ENCODE measurements around the gene S100A7. TPM values are rescaled to one million over a fixed set of nuclear protein-coding genes. Genes with fewer than 3 reads are reported as not detected.

Gene S100A7
- total and polyA plus RNA-seq, 2 of the 8 experiments (the other 6 are each of a cell fraction or from before 2014, with no cell fraction given) = not detected

GRCh38 chr1:153441238-153441755 lies 19.2 kb downstream of the S100A7 start:
- no peak overlapping the region for H2BK12ac ChIP-seq (ENCODE audit: low read depth, low read length)
- no peak overlapping the region for H3K4me2 ChIP-seq (ENCODE audit: insufficient read depth in 1 of 2, low read depth in 2 of 2, low read length in 2 of 2)
- no peak overlapping the region for H3K56ac ChIP-seq (replicated peaks; ENCODE audit: insufficient read length, low read depth, low read length)
- no peaks in the 10 kb centered on the region for H4K20me1 ChIP-seq (replicated peaks in 1 of 2; ENCODE audit: control insufficient read depth in 1 of 2, insufficient read depth in 2 of 2, low read length in 2 of 2)
- no peaks in the 10 kb centered on the region for H3K79me1 ChIP-seq (ENCODE audit: low read depth, low read length)
- H3K23ac ChIP-seq (ENCODE audit: insufficient read length) = no peak overlapping the region
- H3K9me3 ChIP-seq (ENCODE audit: insufficient read depth in 2 of 2, low read depth in 1 of 2, low read length in 1 of 2) = 0 out of 4 replicates have a peak, but pooled peaks cover 0 to 2% of the 10 kb centered on the region in 2 experiments
- H3K14ac ChIP-seq (ENCODE audit: insufficient read length) = no peak overlapping the region
- no peak overlapping the region for H3K4ac ChIP-seq (replicated peaks; ENCODE audit: insufficient read length, low read depth, low read length)
- no peak overlapping the region for H3K4me3 ChIP-seq (ENCODE audit: extremely low read depth in 1 of 4, insufficient read depth in 2 of 4, low read depth in 3 of 4, low read length in 4 of 4)
- WGBS, 2 experiments (ENCODE audit: extremely low coverage in 1 of 2, insufficient coverage in 1 of 2, insufficient read length in 1 of 2, insufficient replicate concordance in 2 of 2, low coverage in 1 of 2, low lambda C conversion rate in 2 of 2, missing lambda C conversion rate in 1 of 2) = 82% methylated on average over 9 of the region's 9 CpGs; no CpG with 5 or more reads in 1 of the 2 experiments
- H3K36me3 ChIP-seq (ENCODE audit: control insufficient read depth in 2 of 4, insufficient read depth in 4 of 4, low read length in 3 of 4) = no peaks in the 10 kb centered on the region
- H2BK20ac ChIP-seq (ENCODE audit: low read length) = no peak overlapping the region
- H2AK5ac ChIP-seq (ENCODE audit: low read depth, low read length) = no peak overlapping the region
- no peak overlapping the region for H3K9ac ChIP-seq (replicated peaks in 1 of 4; ENCODE audit: extremely low read depth in 1 of 4, low read depth in 3 of 4, low read length in 3 of 4)
- no peaks in the 10 kb centered on the region; a peak in 1 of 7 replicates for H3K27me3 ChIP-seq (replicated peaks in 1 of 4; ENCODE audit: control insufficient read depth in 3 of 4, extremely low read depth in 1 of 4, insufficient read depth in 3 of 4, low read length in 3 of 4)
- no peak overlapping the region for H3K18ac ChIP-seq (ENCODE audit: extremely low read depth, low read length)
- H2BK120ac ChIP-seq (replicated peaks; ENCODE audit: low read depth, low read length) = no peak overlapping the region
- H4K91ac ChIP-seq (replicated peaks; ENCODE audit: insufficient read length, low read length) = no peak overlapping the region
- CTCF ChIA-PET (ENCODE audit: partially characterized antibody) = interaction anchor here (1.0 to 1.6 kb wide), 3 partner anchors 13 to 54 kb away, joined by 3 to 6 read pairs (median 5); no protein-coding TSS in a partner anchor
- H2BK5ac ChIP-seq (ENCODE audit: low read depth, low read length) = no peak overlapping the region
- no peak for DNase-seq (ENCODE audit: low read depth in 1 of 2, low spot score in 2 of 2)
- no peak overlapping the region for H4K5ac ChIP-seq (ENCODE audit: insufficient read length, low read depth, low read length)
- no peak for FAIRE-seq
- no peak overlapping the region for H2BK15ac ChIP-seq (ENCODE audit: low read length)
- H3K27ac ChIP-seq (ENCODE audit: low read depth, low read length) = no peak overlapping the region
- H4K8ac ChIP-seq (ENCODE audit: extremely low read depth, insufficient read depth, low read length) = no peak overlapping the region
- H2AFZ ChIP-seq (ENCODE audit: low read length) = no peak overlapping the region
- H3K79me2 ChIP-seq (ENCODE audit: control insufficient read depth in 1 of 2, insufficient read depth in 2 of 2, low read length in 2 of 2) = no peaks in the 10 kb centered on the region
- POLR2A ChIA-PET (ENCODE audit: partially characterized antibody) = no interaction called here
- H3K23me2 ChIP-seq (ENCODE audit: low read depth, low read length) = no peaks in the 10 kb centered on the region
- no peaks in the 10 kb centered on the region for H3K4me1 ChIP-seq (replicated peaks in 1 of 4; ENCODE audit: control insufficient read depth in 3 of 4, insufficient read depth in 4 of 4, low read length in 3 of 4)
- TF ChIP-seq EGR1 (IDR thresholded peaks at IDR 0.05; ENCODE audit: borderline replicate concordance, low read depth, low read length) = no peak
- TF ChIP-seq CTCF (IDR thresholded peaks at IDR 0.05; ENCODE audit: control extremely low read depth in 1 of 3, insufficient read depth in 1 of 3, low read depth in 1 of 3, low read length in 3 of 3) = no peak
- TF ChIP-seq ZNF274 (IDR thresholded peaks at IDR 0.05; ENCODE audit: borderline replicate concordance, extremely low read depth, low read length) = no peak
- TF ChIP-seq GABPA (IDR thresholded peaks at IDR 0.05; ENCODE audit: borderline replicate concordance, insufficient read depth, low read length) = no peak
- TF ChIP-seq SIRT6 (IDR thresholded peaks at IDR 0.05; ENCODE audit: low read length) = no peak
- TF ChIP-seq HDAC6 (IDR thresholded peaks at IDR 0.05; ENCODE audit: low read depth, low read length) = no peak
- TF ChIP-seq TEAD4 (IDR thresholded peaks at IDR 0.05; ENCODE audit: low read depth, low read length) = no peak
- TF ChIP-seq JUND (IDR thresholded peaks at IDR 0.05; ENCODE audit: low read length) = no peak
- no peak for TF ChIP-seq SAP30 (IDR thresholded peaks at IDR 0.05; ENCODE audit: insufficient read depth, insufficient replicate concordance, low read length)
- no peak for TF ChIP-seq SUZ12 (IDR thresholded peaks at IDR 0.05; ENCODE audit: low read length)
- no peak for TF ChIP-seq TAF7 (optimal IDR thresholded peaks at IDR 0.05; ENCODE audit: borderline replicate concordance, low read depth, low read length)
- no peak for TF ChIP-seq TCF12 (IDR thresholded peaks at IDR 0.05; ENCODE audit: low read depth, low read length)

Measured in H1 (cell line).